ENCODE results near the gene ASRGL1. TPM values are rescaled to one million over a fixed set of nuclear protein-coding genes. Genes with fewer than 3 reads are reported as not detected.

Gene ASRGL1
- total and polyA plus RNA-seq, 7 donors = 4.8 to 35.2 (median 22.0) TPM

- H3K36me3 ChIP-seq = no peaks in the 10 kb centered on the region
- H3K27me3 ChIP-seq = no peaks in the 10 kb centered on the region
- H3K27ac ChIP-seq = no peak overlapping the region
- TF ChIP-seq POLR2AphosphoS5 (IDR thresholded peaks at IDR 0.05) = no peak
- TF ChIP-seq POLR2A (IDR thresholded peaks at IDR 0.05) = no peak
- no peak for TF ChIP-seq CTCF (IDR thresholded peaks at IDR 0.05)
- TF ChIP-seq EP300 (IDR thresholded peaks at IDR 0.05) = no peak
- 55 to 98% methylated on average over 1 of the region's 1 CpG for WGBS, 2 donors
- no peak overlapping the region for H3K4me3 ChIP-seq
- H3K4me1 ChIP-seq = peaks cover 0 to 13% (median 8%) of the 10 kb centered on the region in 4 donors
- H3K9me3 ChIP-seq = no peaks in the 10 kb centered on the region
- intact Hi-C loops (cut with DNase I) = loop anchor here (10.0 kb wide), 1 partner anchor 494 kb away; the partner anchor contains the start of gene SLC3A2
- DNase-seq = no peak
Observed at GRCh38 chr11:62390722-62391121, 53.5 kb downstream of the ASRGL1 start.

GRCh38 chr11:62391642-62392425, 54.6 kb downstream of the ASRGL1 start:
- H3K27me3 ChIP-seq = no peaks in the 10 kb centered on the region
- no peaks in the 10 kb centered on the region for H3K9me3 ChIP-seq
- H3K36me3 ChIP-seq = no peaks in the 10 kb centered on the region
- DNase-seq = no peak
- H3K4me1 ChIP-seq = peaks cover 0 to 24% (median 18%) of the 10 kb centered on the region in 4 donors
- 89 to 90% methylated on average over 16 of the region's 16 CpGs for WGBS, 2 donors
- TF ChIP-seq POLR2A (IDR thresholded peaks at IDR 0.05) (no peak), POLR2AphosphoS5 (IDR thresholded peaks at IDR 0.05) (no peak), CTCF (IDR thresholded peaks at IDR 0.05) (no peak), EP300 (IDR thresholded peaks at IDR 0.05) (no peak)
- intact Hi-C loops (cut with DNase I) = loop anchor here (10.0 kb wide), 1 partner anchor 493 kb away; the partner anchor contains the start of gene SLC3A2
- no peak overlapping the region for H3K4me3 ChIP-seq
- H3K27ac ChIP-seq = no peak overlapping the region

GRCh38 chr11:62392506-62392905, 55.3 kb downstream of the ASRGL1 start:
- 84 to 86% methylated on average over 3 of the region's 3 CpGs for WGBS, 2 donors
- H3K9me3 ChIP-seq = no peaks in the 10 kb centered on the region
- TF ChIP-seq POLR2AphosphoS5 (IDR thresholded peaks at IDR 0.05) = no peak
- no peak for TF ChIP-seq POLR2A (IDR thresholded peaks at IDR 0.05)
- TF ChIP-seq EP300 (IDR thresholded peaks at IDR 0.05) = no peak
- no peak for TF ChIP-seq CTCF (IDR thresholded peaks at IDR 0.05)
- DNase-seq = no peak
- intact Hi-C loops (cut with DNase I) = loop anchor here (10.0 kb wide), 1 partner anchor 492 kb away; the partner anchor contains the start of gene SLC3A2
- H3K4me3 ChIP-seq = no peak overlapping the region
- no peak overlapping the region for H3K27ac ChIP-seq
- H3K36me3 ChIP-seq = no peaks in the 10 kb centered on the region
- H3K4me1 ChIP-seq = peaks cover 0 to 31% (median 25%) of the 10 kb centered on the region in 4 donors
- H3K27me3 ChIP-seq = no peaks in the 10 kb centered on the region

GRCh38 chr11:62393061-62393611, 55.9 kb downstream of the ASRGL1 start:
- H3K4me3 ChIP-seq = no peak overlapping the region
- TF ChIP-seq EP300 (IDR thresholded peaks at IDR 0.05) = no peak
- no peak for TF ChIP-seq CTCF (IDR thresholded peaks at IDR 0.05)
- no peak for TF ChIP-seq POLR2AphosphoS5 (IDR thresholded peaks at IDR 0.05)
- TF ChIP-seq POLR2A (IDR thresholded peaks at IDR 0.05) = no peak
- no peaks in the 10 kb centered on the region for H3K27me3 ChIP-seq
- no peaks in the 10 kb centered on the region for H3K36me3 ChIP-seq
- DNase-seq = no peak
- no peak overlapping the region for H3K27ac ChIP-seq
- WGBS, 2 donors = 37 to 38% methylated on average over 12 of the region's 12 CpGs
- no peaks in the 10 kb centered on the region for H3K9me3 ChIP-seq
- intact Hi-C loops (cut with DNase I) = loop anchor here (10.0 kb wide), 1 partner anchor 492 kb away; the partner anchor contains the start of gene SLC3A2
- peaks cover 0 to 37% (median 31%) of the 10 kb centered on the region in 4 donors for H3K4me1 ChIP-seq
